Pancreas (tissue), 10 donors: Measurements from ENCODE around the gene C20orf173. TPM values are rescaled to one million over a fixed set of nuclear protein-coding genes. Genes with fewer than 3 reads are reported as not detected.
A peak's percentile ranks its signal among the peaks of the same experiment; 100 is the strongest.
"Not testable (repeated sequence)": the region's sequence is repeated elsewhere in the genome, so short reads cannot be mapped to it uniquely, and the experiment has no call there.

ENCODE experiments used
- ATAC-seq, 4 donors: fragments of 200-7000 bp; cut with Tn5 transposase; one replicate each; pipeline versions ENCODE4 v1.8.0 to v1.9.1; 2020; ENCODE audit warnings: mild to moderate bottlenecking in 4 of 4, moderate library complexity in 4 of 4
- DNase-seq, 6 donors: peaks; one replicate each; pipeline ENCODE4 v3.0.0-alpha.2; 2020
- FAIRE-seq: peaks from 2 replicates; lab custom pipeline; 2012; peaks lifted over from hg19 to GRCh38; lab: Jason Lieb, UNC
- H3K27ac ChIP-seq, 4 donors: fragments of 200-600 bp; sonication (generic); 1 replicate in 3 of 4; 2 replicates in 1 of 4; pipeline versions ENCODE4 v1.5.0 to v1.8.0; 2020
- H3K27me3 ChIP-seq, 4 donors: fragments of 200-600 bp; one replicate each; pipeline ENCODE4 v1.8.0; 2021
- H3K36me3 ChIP-seq, 3 donors: fragments of 200-600 bp; sonication (generic) in 1 of 3; one replicate each; pipeline versions ENCODE4 v1.5.0 to v1.8.0; 2020 to 2021
- H3K4me1 ChIP-seq, 3 donors: fragments of 200-600 bp; one replicate each; pipeline ENCODE4 v1.8.0; 2021
- H3K4me3 ChIP-seq, 4 donors: fragments of 200-600 bp; sonication (generic) in 2 of 4; one replicate each; pipeline versions ENCODE4 v1.5.0 to v1.8.0; 2020 to 2021
- H3K9me3 ChIP-seq, 4 donors: fragments of 200-600 bp; one replicate each; pipeline ENCODE4 v1.8.0; 2021
- CTCF ChIP-seq, 4 donors: fragments of 200-600 bp; sonication (generic) in 3 of 4; IDR thresholded peaks; one replicate each; pipeline versions ENCODE4 v1.5.0 to v1.8.0; 2021; ENCODE audit warnings: antibody characterized with exemption in 4 of 4
- WGBS, 2 donors: extraction: QIAGEN DNeasy Blood & Tissue Kit; methylation state at CpG; one replicate each; pipeline ENCODE4 v1.1.7; 2013; 5-methylcytosine and 5-hydroxymethylcytosine counted together
- intact Hi-C, 3 donors: fragments of 100-400 bp; cut with DNase I; formaldehyde crosslinking; loops; one replicate each; pipeline versions ENCODE4 v1.11.1 to v1.14.2; 2022
- polyA plus RNA-seq, 2 donors: library from polyadenylated mRNA; stranded (reverse); fragments of 200-250 nt; gene quantifications; one replicate each; pipeline ENCODE4 v1.2.3, GENCODE V29; 2013
- total RNA-seq, 6 donors: library from RNA; stranded (reverse); fragmentation: NEBNext Ultra II Directional in 4 of 6; extraction: Animal tissue kit (Norgen Biotek cat#: 25700) in 4 of 6; gene quantifications; one replicate each; pipeline versions ENCODE4 v1.2.1 to v1.2.4, GENCODE V29; 2021 to 2023
- donor health status: healthy with polysubstance abuse.
- donor health status: DM: no; HTN: no; CAD: no; lungs with moderate emphysema.
- donor health status: DM: no; HTN: no; CAD: no.
- donor health status: control.
- donor health status: control.
- donor health status: Bipolar disorder and iron deficiency.
- donor health status: DM: yes; HTN: yes; CAD: no.
- donor health status: DM: no; HTN: no; CAD: no.
- donor health status: DM: no; HTN: no; CAD: no.
- donor health status: DM: yes; HTN: yes; CAD: no.

The C20orf173 gene
- total and polyA plus RNA-seq, 8 donors = not detected

GRCh38 chr20:35559042-35559693 lies 29.7 kb upstream of the C20orf173 start:
- no peaks in the 10 kb centered on the region for H3K36me3 ChIP-seq
- H3K9me3 ChIP-seq = no peaks in the 10 kb centered on the region
- no peak for ATAC-seq
- peak in 2 of 6 donors; percentile 40 to 54 for DNase-seq
- intact Hi-C loops = no loop called here
- no peaks in the 10 kb centered on the region for H3K27me3 ChIP-seq
- no peak for TF ChIP-seq CTCF (IDR thresholded peaks at IDR 0.05)
- H3K4me3 ChIP-seq = no peak overlapping the region
- no peak overlapping the region for H3K27ac ChIP-seq
- WGBS, 2 donors = 89 to 94% methylated on average over 24 of the region's 24 CpGs
- H3K4me1 ChIP-seq = no peaks in the 10 kb centered on the region
- no peak for FAIRE-seq

GRCh38 chr20:35558451-35558850 lies 29.0 kb upstream of the C20orf173 start:
- Histone ChIP-seq H3K36me3 (no peaks in the 10 kb centered on the region), H3K27me3 (no peaks in the 10 kb centered on the region), H3K27ac (no peak overlapping the region), H3K4me1 (no peaks in the 10 kb centered on the region), H3K4me3 (no peak overlapping the region), H3K9me3 (no peaks in the 10 kb centered on the region)
- intact Hi-C loops = no loop called here
- DNase-seq = peak in 1 of 6 donors; percentile 31
- no peak for FAIRE-seq
- TF ChIP-seq CTCF (IDR thresholded peaks at IDR 0.05) = no peak
- no peak for ATAC-seq
- WGBS, 2 donors = 84 to 88% methylated on average over 4 of the region's 4 CpGs

- H3K27ac ChIP-seq = no peak overlapping the region
- no peak overlapping the region for H3K4me3 ChIP-seq
- no peaks in the 10 kb centered on the region for H3K4me1 ChIP-seq
- H3K27me3 ChIP-seq = no peaks in the 10 kb centered on the region
- ATAC-seq = no peak
- no peaks in the 10 kb centered on the region for H3K36me3 ChIP-seq
- intact Hi-C loops = no loop called here
- TF ChIP-seq CTCF (IDR thresholded peaks at IDR 0.05) = no peak
- 95 to 97% methylated on average over 8 of the region's 8 CpGs for WGBS, 2 donors
- peak in 2 of 6 donors; percentile 39 to 51 for DNase-seq
- no peaks in the 10 kb centered on the region for H3K9me3 ChIP-seq
- no peak for FAIRE-seq
Measured at GRCh38 chr20:35556871-35557270, 27.4 kb upstream of the C20orf173 start.

GRCh38 chr20:35555951-35556645 lies 26.6 kb upstream of the C20orf173 start:
- Histone ChIP-seq H3K27me3 (no peaks in the 10 kb centered on the region), H3K4me1 (no peaks in the 10 kb centered on the region), H3K9me3 (no peaks in the 10 kb centered on the region), H3K27ac (no peak overlapping the region), H3K36me3 (no peaks in the 10 kb centered on the region), H3K4me3 (no peak overlapping the region)
- no peak for TF ChIP-seq CTCF (IDR thresholded peaks at IDR 0.05)
- FAIRE-seq (no peak), DNase-seq (peak in 2 of 6 donors; percentile 33 to 38), ATAC-seq (no peak)
- intact Hi-C loops = no loop called here
- 94 to 96% methylated on average over 20 to 21 of the region's 21 CpGs for WGBS, 2 donors

GRCh38 chr20:35555461-35555860 lies 26.0 kb upstream of the C20orf173 start:
- H3K27ac ChIP-seq, H3K36me3 ChIP-seq, ATAC-seq, H3K4me3 ChIP-seq, FAIRE-seq, H3K4me1 ChIP-seq, H3K9me3 ChIP-seq, H3K27me3 ChIP-seq, intact Hi-C loops: not testable (repeated sequence)
- peak in 1 of 6 donors; percentile 15 for DNase-seq
- WGBS, 2 donors = 84 to 87% methylated on average over 4 of the region's 4 CpGs
